NCI-H128 (cell line): ENCODE results near the gene CACNA1G.

Experiments
- DNase-seq: peaks from one replicate; lab custom pipeline; 2025; ENCODE audit not compliant: unreplicated experiment; lab: John Stamatoyannopoulos, UW

Gene CACNA1G

DNA sequence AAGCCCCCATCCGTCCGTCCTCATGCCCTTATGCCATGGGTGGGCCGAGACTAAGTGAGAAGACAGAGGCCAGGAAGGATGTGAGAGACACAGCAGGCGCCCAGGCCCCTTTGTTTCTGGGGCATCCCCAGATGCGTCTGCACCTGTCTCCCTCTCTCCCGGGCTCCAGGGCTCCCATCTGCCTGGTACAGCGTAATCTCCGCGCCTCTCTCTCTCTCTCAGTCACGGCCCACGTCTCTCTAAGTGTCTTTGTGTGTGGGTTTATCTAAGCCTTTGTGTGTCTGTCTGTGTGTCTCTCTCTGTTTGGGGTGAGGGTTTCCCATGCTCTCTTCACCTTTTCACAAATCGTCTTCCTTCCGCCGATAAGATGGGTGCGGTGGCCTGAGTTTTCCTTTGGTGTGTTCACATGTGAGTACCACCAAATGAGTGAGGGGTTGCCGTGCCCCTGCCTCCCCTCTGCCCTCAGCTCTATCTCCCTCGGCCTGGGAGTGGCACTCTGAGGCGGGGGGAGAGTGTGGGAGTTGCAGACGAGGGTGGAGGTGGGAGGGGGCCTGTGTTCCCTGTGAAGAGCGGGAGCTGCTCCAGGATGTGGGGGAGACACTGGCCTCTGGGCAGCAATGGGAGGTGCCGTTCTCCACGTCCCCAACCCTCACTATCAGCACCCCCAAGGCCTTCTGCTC is 48.3 kb downstream of the CACNA1G start:
- DNase-seq: peak; percentile 35

GRCh38 chr17:50609380-50610074 is 49.0 kb downstream of the CACNA1G start:
- no peak for DNase-seq

DNA sequence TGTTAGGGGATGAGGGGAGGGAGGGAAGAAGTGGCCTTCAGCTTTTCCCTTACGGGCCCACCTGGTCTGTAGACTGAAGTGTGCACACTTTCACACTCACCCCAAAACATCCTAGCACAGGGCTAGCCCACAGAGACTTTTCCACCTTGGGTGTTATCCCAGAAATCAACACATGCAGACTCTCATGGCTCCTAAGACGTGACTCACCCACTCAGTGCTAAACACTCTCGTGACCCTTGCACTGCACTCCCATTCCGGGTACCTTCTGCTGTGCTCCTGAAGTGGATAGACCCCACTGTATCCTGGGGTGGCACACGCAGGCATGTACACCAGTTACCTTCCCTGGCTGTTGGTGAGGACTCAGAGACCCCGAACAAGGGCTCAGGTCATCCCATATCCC is 51.1 kb downstream of the CACNA1G start:
- no peak for DNase-seq

DNA sequence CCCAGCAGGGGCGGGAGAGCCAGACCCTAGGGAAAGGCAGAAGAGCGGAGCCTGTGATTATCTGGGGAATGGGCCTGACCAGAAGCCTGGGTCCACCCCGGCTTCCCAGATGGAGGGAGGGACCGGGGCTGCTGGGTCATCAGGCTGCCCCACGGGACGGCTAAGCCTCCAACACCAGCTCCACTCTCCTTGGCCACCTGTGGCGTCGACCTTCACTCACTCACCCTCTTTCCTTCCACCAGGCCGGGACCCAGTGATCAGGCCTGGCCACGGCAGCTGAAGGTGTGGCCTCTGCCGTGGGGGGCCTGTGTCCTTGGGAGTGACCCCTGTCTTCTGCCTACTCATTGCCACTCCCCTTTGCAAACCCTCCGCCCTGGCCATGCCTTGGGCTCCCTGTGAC is 51.8 kb downstream of the CACNA1G start:
- no peak for DNase-seq

GRCh38 chr17:50613007-50613992 is 52.8 kb downstream of the CACNA1G start:
- DNase-seq: no peak

GRCh38 chr17:50614471-50615051 is 54.0 kb downstream of the CACNA1G start:
- no peak for DNase-seq

- no peak for DNase-seq
These were observed 55.3 kb downstream of the CACNA1G start for GRCh38 chr17:50615828-50616227.

DNA sequence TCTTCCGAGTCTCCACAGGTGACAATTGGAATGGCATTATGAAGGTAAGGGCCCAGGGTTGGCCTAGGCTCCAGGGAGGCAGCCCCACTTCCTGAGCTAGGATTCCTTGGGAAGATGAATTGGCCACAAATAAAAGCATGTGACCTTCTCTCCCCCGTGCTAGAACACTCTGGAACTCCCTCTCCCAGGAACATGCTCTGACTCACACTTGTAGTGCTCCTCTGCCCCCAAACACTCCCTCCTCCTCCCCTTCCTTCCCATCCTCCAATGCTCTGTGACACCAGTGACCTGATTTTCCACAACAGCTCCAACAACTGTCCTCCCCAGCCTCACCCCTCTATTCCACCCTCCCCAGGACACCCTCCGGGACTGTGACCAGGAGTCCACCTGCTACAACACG is 57.8 kb downstream of the CACNA1G start:
- no peak for DNase-seq

DNA sequence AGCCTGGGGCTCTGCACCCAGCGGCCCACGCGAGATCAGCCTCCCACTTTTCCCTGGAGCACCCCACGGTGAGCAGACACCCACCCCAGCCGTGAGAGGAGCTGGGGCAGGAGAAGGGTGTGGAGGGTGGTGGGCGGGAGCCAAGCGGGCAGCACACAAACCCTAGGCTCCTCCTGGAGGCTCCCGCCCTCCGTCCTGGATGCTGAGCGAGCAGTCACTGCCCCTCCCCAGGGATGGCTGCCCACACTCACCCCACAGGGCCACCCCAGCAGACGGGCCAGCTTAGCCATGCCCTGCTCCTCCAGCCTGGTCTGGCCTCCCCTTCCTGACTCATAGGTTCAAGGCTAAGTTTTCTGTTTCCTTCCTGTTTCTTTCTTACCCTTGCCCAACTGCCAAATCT is 58.4 kb downstream of the CACNA1G start:
- DNase-seq: no peak

DNA sequence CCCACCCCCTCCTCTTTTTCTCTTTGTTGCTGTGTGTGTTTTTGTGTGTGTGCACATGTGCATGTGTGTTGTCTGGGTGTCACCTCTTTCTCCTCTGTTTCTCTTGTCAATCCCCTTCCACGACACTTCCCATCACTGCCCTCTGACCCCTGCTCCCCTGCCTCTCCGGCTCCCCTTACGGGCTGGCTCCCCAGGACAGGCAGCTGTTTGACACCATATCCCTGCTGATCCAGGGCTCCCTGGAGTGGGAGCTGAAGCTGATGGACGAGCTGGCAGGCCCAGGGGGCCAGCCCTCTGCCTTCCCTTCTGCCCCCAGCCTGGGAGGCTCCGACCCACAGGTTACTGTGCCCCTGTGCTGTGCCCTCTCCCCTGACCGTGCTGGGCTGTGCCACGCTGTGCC is 59.0 kb downstream of the CACNA1G start:
- no peak for DNase-seq

- no peak for DNase-seq
These were observed 59.7 kb downstream of the CACNA1G start for GRCh38 chr17:50620237-50620636.

DNA sequence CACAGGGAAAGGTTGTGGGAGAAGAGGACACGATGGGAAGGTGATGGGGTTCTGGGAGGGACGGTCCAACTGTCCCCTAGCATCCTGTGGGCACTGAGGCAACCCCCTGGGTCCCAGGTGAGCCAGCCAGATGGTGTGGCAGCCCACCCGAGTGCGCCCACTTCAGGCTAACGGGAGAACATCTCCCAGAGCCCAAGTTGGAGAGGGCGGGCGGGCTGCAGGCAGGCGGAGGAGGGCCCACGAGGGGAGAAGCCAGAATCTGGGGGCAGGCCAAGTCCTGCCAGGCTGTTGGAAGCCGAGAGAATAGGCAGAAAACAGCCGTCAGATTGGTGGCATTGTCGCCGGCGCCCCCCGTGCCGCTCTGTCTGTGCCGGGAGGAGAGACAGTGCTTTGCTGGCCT is 60.3 kb downstream of the CACNA1G start:
- no peak for DNase-seq

DNA sequence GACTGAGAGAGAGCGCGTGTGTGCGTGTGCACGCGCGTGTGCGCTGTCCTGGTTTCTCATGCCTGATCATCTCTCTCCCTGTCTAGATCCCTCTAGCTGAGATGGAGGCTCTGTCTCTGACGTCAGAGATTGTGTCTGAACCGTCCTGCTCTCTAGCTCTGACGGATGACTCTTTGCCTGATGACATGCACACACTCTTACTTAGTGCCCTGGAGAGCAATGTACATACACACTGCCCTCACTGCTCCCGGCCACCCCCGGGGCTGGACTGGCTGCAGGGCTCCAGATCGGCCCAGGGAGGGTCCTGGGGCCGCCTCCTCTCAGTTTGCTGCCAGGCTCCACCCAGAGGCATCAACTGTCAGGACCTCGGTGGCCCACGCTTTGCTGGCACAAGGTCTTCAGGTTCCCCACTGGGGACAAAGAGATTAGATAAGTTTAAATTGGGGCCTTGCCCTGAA is 61.1 kb downstream of the CACNA1G start:
- no peak for DNase-seq

DNA sequence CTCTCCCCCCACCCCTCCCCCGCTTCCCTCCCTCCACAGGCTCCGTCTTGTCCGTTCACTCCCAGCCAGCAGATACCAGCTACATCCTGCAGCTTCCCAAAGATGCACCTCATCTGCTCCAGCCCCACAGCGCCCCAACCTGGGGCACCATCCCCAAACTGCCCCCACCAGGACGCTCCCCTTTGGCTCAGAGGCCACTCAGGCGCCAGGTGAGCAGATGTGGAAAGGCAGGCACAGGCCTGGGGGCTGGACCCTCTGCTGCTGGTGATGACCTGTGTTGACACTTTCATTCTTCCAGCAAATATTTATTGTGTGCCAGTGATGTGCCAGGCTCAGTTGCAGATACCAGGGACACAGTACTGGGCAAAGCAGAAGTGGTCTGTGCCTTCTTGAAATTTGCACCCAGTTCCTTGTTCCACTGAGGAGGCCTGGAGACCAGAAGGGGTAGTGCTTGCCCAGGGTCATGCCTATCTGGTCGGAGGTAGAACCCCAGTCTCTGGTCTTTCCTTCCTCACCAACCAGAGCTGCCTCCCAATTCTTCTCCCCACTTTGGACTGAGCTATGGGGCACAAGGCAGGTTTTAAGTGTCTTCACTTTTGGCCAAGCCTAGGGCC is 63.9 kb downstream of the CACNA1G start:
- DNase-seq: no peak

DNA sequence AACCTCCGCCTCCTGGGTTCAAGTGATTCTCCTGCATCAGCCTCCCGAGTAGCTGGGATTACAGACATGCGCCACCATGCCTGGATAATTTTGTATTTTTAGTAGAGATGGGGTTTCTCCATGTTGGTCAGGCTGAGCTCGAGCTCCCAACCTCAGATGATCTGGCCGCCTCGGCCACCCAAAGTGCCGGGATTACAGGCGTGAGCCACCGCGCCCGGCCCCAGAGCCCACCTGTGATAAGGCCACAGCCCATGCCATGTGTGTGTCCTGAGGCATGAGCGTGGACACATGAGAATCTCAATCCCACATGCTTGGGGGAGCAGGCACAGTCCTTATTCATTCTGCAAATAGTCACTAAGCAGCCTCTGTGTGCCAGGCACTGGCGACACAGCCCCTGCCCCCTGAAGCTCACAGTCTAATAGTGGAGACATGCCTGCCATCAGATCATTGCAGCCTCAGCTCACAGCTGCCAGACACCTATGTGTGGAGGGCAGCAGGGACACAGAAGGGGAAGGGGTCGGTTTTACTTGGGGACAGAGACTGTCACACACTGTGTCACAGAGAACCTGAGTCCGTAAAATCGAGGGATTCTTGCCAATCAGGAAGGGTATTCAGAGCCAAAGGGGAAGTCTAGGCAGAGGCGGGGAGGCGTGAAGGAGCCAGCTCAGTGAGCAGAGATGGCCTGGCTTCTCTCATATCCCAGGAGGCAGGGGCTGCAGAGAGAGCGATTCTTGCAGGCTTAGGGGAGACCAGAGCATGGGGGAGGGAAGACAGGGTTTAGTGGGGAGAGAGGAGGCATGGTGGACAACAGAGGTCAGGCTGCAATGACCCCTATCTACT is 64.7 kb downstream of the CACNA1G start:
- DNase-seq: no peak

GRCh38 chr17:50626037-50626574 is 65.6 kb downstream of the CACNA1G start:
- DNase-seq: no peak

DNA sequence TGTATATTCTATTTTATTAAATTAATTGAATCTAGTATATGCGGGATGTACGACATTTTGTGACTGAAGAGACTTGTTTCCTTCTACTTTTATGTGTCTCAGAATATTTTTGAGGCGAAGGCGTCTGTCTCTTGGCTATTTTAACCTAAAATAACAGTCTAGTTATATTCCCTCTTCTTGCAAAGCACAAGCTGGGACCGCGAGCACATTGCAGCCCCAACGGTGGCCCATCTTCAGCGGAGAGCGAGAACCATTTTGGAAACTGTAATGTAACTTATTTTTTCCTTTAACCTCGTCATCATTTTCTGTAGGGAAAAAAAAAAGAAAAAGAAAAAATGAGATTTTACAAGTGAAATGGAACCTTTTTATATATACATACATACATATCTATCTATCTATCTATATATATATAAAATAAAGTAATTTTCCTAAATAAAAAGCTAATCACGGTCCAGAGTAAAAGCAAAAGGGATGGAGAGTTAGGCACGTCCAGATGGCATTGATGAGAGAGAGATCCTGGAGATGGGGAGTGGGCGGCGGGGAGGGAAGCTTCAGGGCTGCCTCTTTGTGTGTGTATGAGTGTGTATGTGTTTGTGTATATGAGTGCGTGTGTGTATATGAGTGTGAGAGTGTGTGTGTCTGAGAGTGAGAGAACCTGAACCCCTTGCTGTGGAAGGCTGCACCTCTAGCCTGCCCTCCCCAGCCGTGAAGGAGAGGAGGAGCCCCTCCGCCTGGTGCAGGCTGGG is 66.7 kb downstream of the CACNA1G start:
- no peak for DNase-seq

DNA sequence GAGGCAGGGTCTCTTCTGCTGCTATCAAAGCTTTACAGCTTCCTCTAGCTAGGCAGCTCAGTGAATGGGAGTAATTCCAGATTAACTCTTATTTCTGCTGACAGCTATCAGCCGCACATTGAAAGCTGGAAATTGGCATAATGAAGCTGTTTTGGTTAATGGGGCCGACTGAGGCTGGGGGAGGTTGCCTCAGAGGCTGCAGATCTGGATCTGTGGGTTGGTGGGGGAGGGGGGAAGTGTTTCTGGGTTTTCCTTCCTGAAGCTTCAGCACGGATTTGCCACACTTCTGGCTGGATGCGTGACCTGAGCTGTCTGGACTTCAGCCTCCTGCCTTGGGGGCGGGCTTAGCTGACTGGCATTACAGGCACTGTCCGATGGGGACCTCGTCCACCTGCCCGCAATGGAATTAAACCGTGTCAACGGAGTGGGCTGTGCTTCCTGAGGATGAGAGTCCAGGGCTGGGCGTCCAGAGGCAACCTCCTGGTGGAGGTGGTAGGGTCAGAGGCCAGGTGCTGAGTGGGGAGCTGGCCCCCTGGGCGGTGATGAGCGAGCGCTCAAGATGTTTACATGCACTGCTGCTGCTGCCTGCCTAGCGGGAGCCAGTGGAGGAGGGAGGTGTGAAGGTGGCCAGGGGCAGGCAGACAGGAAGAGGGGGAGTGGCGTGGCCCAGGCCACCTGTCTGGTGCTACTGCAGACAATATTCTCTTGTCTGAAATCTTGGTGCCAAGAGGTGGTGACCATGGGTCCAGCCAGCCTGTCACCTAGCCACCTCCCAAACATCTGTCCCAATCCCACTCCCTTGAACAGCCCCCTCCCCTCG is 67.5 kb downstream of the CACNA1G start:
- no peak for DNase-seq
